SK-N-SH treated with all-trans-retinoic acid at 6 μM for 48 hours (cell line): ENCODE data around the gene TBXA2R.

Experiments
- BACH2 ChIP-seq: fragments of 250-450 bp; sonication (Bioruptor Pico); IDR thresholded peaks from 2 replicates; pipeline ENCODE4 v1.9.0; 2021; ENCODE audit warnings: mild to moderate bottlenecking, borderline replicate concordance
- TOX ChIP-seq: fragments of 250-450 bp; sonication (Bioruptor Pico); IDR thresholded peaks from 2 replicates; pipeline ENCODE4 v1.8.0; 2021; ENCODE audit warnings: mild to moderate bottlenecking, moderate library complexity, borderline replicate concordance
- ZNF8 ChIP-seq: fragments of 450-650 bp; formaldehyde crosslinking; IDR thresholded peaks from 2 replicates; pipeline ENCODE4 v1.5.0; 2020; ENCODE audit warnings: mild to moderate bottlenecking, moderate library complexity

DNA sequence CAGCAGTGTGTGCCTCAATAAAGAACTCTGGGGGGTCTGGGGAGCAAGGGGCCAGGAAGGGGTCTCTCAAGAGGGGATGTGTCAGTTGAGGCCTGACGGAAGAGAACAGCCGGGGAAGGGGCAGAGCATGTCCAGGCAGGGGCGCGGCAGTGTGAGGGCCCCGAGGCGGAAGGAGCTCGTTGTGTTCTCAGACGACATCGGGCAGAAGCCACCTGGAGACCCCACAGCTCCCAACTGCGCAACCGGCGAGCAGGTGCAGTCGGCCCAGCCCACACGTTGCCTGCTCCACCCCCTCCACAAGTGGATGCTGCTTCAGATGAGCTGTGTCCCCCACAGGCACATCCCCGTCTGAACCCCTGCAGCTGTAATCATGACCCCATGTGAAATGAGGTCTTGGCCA lies 15.0 kb upstream of the TBXA2R start:
- TF ChIP-seq ZNF8 (CRISPR knock-in tag): no peak
- no peak for TF ChIP-seq TOX
- TF ChIP-seq BACH2: no peak
